ENCODE measurements around the gene IFITM10. TPM values are rescaled to one million over a fixed set of nuclear protein-coding genes. Genes with fewer than 3 reads are reported as not detected.

Gene IFITM10
- polyA plus RNA-seq, 1 of the 3 experiments (the other 2 are of a cell fraction) = 0.21 TPM

DNA sequence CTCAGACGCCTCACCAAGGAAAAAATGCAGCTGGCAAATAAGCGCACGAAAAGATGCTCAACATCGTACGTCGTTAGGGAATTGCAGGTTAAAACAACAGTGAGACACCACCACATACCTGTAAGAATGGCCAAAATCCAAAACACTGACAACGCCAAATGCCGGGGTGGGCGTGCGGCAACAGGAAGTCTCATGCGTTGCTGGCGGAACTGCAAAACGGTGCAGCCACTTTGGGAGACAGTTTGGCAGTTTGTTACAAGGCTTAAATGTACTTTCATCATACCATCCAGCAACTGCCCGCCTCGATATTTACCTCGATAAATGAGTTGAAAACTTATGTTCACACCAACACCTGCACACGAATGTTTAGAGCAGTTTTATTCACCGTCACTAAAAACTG is 20.9 kb upstream of the IFITM10 start (continued):
- TF ChIP-seq RCOR1 (IDR thresholded peaks at IDR 0.05; ENCODE audit: low read length) = no peak
- no peak for TF ChIP-seq FOSL2 (IDR thresholded peaks at IDR 0.05; ENCODE audit: borderline replicate concordance, low read depth)
- no peak for TF ChIP-seq MXI1 (IDR thresholded peaks at IDR 0.05; ENCODE audit: low read depth, low read length)
- no peak for TF ChIP-seq RFX5 (IDR thresholded peaks at IDR 0.05; ENCODE audit: low read length)
- TF ChIP-seq SMC3 (IDR thresholded peaks at IDR 0.05; ENCODE audit: low read depth, low read length) = no peak

DNA sequence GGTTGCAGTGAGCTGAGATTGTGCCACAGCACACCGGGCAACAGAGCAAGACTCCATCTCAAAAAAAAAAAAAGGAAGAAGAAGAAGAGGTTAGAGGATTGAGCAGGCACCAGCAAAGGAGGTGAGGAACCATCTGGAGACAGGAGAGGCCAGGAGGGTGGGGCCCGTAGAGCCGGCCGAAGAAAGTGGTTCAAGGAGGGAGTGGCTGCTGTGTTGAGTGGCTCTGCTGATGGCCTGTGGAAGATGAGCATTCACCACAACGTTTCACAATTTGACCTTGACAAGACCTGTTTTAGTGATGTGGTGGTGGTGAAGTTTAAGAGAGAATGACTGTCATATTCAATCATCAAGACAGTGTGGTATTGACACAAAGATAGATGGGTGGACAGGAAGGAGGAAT is 20.1 kb upstream of the IFITM10 start:
- no peaks in the 10 kb centered on the region for H3K79me2 ChIP-seq (ENCODE audit: insufficient read depth)
- DNase-seq = no peak
- no peaks in the 10 kb centered on the region for H3F3A ChIP-seq (replicated peaks; ENCODE audit: insufficient read depth)
- ChIA-PET CTCF (interaction anchor here (1.0 to 2.2 kb wide), 5 partner anchors 12 to 77 kb away, joined by 3 to 8 read pairs (median 4); no protein-coding TSS in a partner anchor), POLR2A (no interaction called here)
- no peaks in the 10 kb centered on the region for H3K9me2 ChIP-seq
- H3K4me2 ChIP-seq = no peak overlapping the region
- no peak overlapping the region for H3K27ac ChIP-seq (ENCODE audit: low read depth in 2 of 2, low read length in 1 of 2)
- no peak overlapping the region; the same call in 1 of the 2 replicates for H2AFZ ChIP-seq (ENCODE audit: low read depth)
- no peaks in the 10 kb centered on the region for H4K20me1 ChIP-seq (ENCODE audit: insufficient read depth)
- no peak overlapping the region for H3K9ac ChIP-seq
- peaks cover 4 to 12% of the 10 kb centered on the region in 2 experiments; a peak in 2 of 4 replicates for H3K4me1 ChIP-seq (ENCODE audit: control insufficient read depth in 1 of 2, insufficient read depth in 2 of 2, low read depth in 1 of 2, low read length in 1 of 2)
- WGBS (ENCODE audit: low lambda C conversion rate) = 90% methylated on average over 5 of the region's 5 CpGs
- H3K36me3 ChIP-seq (replicated peaks in 1 of 2; ENCODE audit: control insufficient read depth in 1 of 2, insufficient read depth in 2 of 2, low read length in 1 of 2) = no peaks in the 10 kb centered on the region
- no peaks in the 10 kb centered on the region for H3K9me3 ChIP-seq
- H3K4me3 ChIP-seq (ENCODE audit: low read depth in 2 of 2, low read length in 1 of 2) = no peak overlapping the region
- no peaks in the 10 kb centered on the region for H3K27me3 ChIP-seq (ENCODE audit: insufficient read depth)
- TF ChIP-seq NFIC (IDR thresholded peaks at IDR 0.05; ENCODE audit: borderline replicate concordance) = no peak
- no peak for TF ChIP-seq CHD2 (IDR thresholded peaks at IDR 0.05; ENCODE audit: low read length, partially characterized antibody)
- TF ChIP-seq, protein P1, sequence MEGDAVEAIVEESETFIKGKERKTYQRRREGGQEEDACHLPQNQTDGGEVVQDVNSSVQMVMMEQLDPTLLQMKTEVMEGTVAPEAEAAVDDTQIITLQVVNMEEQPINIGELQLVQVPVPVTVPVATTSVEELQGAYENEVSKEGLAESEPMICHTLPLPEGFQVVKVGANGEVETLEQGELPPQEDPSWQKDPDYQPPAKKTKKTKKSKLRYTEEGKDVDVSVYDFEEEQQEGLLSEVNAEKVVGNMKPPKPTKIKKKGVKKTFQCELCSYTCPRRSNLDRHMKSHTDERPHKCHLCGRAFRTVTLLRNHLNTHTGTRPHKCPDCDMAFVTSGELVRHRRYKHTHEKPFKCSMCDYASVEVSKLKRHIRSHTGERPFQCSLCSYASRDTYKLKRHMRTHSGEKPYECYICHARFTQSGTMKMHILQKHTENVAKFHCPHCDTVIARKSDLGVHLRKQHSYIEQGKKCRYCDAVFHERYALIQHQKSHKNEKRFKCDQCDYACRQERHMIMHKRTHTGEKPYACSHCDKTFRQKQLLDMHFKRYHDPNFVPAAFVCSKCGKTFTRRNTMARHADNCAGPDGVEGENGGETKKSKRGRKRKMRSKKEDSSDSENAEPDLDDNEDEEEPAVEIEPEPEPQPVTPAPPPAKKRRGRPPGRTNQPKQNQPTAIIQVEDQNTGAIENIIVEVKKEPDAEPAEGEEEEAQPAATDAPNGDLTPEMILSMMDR (IDR thresholded peaks at IDR 0.05) = no peak
- TF ChIP-seq TCF12 (IDR thresholded peaks at IDR 0.05) = no peak
- no peak for TF ChIP-seq RAD21 (IDR thresholded peaks at IDR 0.05; ENCODE audit: low read length)
- TF ChIP-seq, protein P2, sequence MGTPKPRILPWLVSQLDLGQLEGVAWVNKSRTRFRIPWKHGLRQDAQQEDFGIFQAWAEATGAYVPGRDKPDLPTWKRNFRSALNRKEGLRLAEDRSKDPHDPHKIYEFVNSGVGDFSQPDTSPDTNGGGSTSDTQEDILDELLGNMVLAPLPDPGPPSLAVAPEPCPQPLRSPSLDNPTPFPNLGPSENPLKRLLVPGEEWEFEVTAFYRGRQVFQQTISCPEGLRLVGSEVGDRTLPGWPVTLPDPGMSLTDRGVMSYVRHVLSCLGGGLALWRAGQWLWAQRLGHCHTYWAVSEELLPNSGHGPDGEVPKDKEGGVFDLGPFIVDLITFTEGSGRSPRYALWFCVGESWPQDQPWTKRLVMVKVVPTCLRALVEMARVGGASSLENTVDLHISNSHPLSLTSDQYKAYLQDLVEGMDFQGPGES (IDR thresholded peaks at IDR 0.05; ENCODE audit: low read depth, low read length) = no peak
- TF ChIP-seq SIN3A (IDR thresholded peaks at IDR 0.05; ENCODE audit: borderline replicate concordance, low read depth, low read length) = no peak
- TF ChIP-seq RCOR1 (IDR thresholded peaks at IDR 0.05; ENCODE audit: low read length) = no peak
- TF ChIP-seq, protein P3, sequence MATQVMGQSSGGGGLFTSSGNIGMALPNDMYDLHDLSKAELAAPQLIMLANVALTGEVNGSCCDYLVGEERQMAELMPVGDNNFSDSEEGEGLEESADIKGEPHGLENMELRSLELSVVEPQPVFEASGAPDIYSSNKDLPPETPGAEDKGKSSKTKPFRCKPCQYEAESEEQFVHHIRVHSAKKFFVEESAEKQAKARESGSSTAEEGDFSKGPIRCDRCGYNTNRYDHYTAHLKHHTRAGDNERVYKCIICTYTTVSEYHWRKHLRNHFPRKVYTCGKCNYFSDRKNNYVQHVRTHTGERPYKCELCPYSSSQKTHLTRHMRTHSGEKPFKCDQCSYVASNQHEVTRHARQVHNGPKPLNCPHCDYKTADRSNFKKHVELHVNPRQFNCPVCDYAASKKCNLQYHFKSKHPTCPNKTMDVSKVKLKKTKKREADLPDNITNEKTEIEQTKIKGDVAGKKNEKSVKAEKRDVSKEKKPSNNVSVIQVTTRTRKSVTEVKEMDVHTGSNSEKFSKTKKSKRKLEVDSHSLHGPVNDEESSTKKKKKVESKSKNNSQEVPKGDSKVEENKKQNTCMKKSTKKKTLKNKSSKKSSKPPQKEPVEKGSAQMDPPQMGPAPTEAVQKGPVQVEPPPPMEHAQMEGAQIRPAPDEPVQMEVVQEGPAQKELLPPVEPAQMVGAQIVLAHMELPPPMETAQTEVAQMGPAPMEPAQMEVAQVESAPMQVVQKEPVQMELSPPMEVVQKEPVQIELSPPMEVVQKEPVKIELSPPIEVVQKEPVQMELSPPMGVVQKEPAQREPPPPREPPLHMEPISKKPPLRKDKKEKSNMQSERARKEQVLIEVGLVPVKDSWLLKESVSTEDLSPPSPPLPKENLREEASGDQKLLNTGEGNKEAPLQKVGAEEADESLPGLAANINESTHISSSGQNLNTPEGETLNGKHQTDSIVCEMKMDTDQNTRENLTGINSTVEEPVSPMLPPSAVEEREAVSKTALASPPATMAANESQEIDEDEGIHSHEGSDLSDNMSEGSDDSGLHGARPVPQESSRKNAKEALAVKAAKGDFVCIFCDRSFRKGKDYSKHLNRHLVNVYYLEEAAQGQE (IDR thresholded peaks at IDR 0.05; ENCODE audit: low read depth, low read length) = no peak
- no peak for TF ChIP-seq POLR2AphosphoS5 (IDR thresholded peaks at IDR 0.05; ENCODE audit: low read depth, low read length)
- TF ChIP-seq FOXJ3 (CRISPR knock-in tag; IDR thresholded peaks at IDR 0.05) = no peak
- TF ChIP-seq, protein P4, sequence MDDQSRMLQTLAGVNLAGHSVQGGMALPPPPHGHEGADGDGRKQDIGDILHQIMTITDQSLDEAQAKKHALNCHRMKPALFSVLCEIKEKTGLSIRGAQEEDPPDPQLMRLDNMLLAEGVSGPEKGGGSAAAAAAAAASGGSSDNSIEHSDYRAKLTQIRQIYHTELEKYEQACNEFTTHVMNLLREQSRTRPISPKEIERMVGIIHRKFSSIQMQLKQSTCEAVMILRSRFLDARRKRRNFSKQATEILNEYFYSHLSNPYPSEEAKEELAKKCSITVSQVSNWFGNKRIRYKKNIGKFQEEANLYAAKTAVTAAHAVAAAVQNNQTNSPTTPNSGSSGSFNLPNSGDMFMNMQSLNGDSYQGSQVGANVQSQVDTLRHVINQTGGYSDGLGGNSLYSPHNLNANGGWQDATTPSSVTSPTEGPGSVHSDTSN (IDR thresholded peaks at IDR 0.05) = no peak
- no peak for TF ChIP-seq GATA2 (CRISPR knock-in tag; IDR thresholded peaks at IDR 0.05)
- TF ChIP-seq, protein P5, sequence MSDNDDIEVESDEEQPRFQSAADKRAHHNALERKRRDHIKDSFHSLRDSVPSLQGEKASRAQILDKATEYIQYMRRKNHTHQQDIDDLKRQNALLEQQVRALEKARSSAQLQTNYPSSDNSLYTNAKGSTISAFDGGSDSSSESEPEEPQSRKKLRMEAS (IDR thresholded peaks at IDR 0.05; ENCODE audit: low read depth) = no peak
- TF ChIP-seq, protein P6, sequence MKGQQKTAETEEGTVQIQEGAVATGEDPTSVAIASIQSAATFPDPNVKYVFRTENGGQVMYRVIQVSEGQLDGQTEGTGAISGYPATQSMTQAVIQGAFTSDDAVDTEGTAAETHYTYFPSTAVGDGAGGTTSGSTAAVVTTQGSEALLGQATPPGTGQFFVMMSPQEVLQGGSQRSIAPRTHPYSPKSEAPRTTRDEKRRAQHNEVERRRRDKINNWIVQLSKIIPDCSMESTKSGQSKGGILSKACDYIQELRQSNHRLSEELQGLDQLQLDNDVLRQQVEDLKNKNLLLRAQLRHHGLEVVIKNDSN (IDR thresholded peaks at IDR 0.05; ENCODE audit: borderline replicate concordance, low read depth) = no peak
- TF ChIP-seq FOSL2 (IDR thresholded peaks at IDR 0.05; ENCODE audit: borderline replicate concordance, low read depth) = no peak
- TF ChIP-seq YY1 (IDR thresholded peaks at IDR 0.05; ENCODE audit: low read depth) = no peak

Data from SK-N-SH (cell line).